RKO (cell line): ENCODE measurements around the gene PML.

Experiments used
- DNase-seq: peaks from one replicate; pipeline ENCODE4 v3.0.0-alpha.2; 2016; ENCODE audit warnings: low spot score

PML gene

DNA sequence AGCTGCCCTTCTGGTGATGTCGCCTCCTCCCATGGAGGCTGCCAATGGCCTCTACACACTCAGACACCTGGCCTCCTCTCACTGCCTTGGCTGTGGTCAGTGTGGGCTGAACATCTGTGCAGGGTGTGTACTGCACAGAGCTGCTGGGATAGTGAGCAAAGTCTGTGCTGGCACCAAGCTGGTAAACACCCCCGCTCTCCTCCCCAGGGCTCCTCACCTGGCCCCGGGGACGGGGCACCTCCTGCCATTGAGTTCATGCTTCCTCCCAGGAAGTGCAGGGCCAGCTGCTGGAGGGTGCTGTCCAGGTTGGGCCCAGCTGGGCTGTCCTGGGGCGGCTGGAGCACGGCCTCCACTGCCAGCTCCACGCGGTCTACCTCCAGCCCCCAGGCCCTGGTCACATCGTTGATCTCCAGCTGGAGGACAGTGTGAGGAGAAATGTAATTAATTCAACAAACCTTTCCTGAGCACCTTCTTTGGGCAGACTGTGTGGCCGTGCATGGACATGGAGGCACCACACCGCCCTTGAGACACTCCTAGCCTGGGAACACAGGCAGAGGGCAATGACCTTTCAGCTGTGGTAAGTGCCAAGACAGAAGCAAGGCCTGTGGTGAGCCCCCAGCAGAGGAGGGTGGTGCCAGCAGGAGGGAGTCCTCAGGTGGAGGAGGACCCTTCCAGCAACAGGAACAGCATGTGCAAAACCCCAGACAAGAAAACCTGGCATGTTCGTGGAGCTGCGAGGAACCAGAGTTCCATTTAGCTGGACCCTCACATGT is 9.2 kb upstream of the PML start:
- DNase-seq: no peak

DNA sequence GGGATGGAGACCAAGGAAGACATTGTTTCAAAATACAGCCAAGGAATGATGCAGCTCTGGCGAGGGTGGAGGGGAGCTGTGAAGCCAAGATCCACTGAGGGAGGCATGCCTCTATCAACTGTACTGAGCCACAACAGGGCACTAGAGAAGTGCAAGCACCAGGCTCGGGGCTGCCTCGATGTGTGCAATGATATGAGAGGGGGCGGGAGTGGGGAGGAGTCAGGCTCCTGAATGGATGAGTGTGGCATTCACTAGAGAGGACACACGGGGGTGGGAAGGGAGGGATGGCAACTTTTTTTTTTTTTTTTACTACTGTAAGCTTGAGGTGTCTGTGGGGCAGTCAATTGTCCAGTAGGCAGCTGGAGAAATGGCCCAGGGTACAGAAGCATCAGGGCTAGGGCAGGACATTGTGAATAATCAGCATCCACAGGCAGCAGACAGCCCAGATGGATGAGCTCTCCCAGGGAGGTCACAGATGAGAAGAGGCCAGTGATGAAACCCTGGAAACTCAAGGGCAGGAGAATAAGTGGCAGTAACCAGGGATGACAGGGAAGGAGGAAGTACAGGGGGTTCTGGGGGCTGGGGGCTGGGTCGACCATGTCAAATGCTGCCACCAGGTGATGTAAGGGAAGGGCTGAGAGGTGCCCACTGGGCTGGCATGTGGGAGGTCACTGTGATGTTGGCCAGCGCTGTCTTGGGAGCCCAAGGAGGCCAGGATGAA is 8.3 kb upstream of the PML start:
- no peak for DNase-seq

DNA sequence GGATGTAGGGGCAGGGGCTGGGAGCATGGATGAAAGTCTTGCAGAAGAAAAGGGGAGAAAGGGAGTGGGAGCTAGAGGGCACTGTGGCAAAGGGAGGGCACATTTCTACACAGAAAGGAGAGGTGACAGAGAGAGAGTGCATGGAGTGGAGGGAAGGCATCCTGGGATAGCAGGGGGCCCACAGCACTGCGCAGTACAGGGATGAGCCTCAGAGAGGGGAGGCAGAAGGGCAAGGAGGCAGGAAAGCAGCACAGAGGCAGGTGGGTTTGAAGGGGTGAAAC is 7.8 kb upstream of the PML start:
- DNase-seq: no peak

DNA sequence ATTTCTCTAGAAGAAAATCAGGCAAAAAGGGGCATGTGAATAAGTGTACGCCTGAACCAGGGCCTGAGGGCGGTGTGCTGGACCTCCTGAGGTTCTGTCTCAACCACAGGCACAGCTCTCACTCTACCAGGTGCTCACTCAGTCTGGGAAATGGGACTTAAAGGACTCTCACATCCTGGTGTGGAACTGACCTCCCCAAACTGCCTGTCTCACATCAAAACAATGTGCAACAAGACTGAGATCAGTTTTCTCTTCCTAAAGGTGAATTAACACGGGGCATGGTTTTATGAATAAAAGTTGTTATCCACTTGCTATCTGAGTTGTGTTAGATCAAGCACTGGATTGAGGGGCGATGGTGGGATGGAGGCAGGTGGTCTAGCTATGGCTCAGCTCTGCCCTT is 7.3 kb upstream of the PML start:
- no peak for DNase-seq

DNA sequence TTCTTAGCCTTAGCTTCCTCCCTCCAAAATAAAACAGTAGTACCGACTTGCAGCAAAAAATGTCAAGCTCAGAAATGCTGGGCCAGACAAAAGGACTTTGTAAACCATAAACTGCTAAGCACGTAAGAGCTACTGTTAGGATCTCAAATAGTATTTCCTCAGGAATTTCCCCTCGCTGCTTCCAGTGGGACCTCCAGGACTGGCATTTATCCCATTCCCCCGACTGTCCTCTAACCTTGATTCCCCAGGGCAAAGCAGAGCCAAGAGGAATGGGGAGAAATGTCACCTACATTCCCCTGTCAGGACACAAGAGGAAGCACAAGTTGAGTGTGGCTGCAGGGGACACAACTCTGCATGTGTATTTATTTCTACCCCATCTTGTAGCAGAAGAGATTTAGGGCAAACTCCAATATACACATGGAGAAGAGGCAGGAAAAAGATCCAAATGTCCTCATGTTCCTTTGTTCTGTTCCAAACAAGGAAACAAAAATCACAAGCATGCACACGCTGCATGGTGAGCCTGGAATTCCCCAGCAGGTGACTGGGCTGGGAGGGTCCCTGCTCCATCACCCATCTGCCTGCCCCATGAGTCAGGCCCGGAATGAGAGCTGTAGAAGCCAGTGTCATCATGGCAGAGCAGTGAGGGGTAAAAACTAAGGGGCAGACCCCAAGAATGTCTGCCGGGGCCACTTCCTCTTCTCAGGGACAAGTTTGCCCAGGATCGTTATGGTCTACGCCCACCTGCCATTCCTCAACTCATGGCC is 6.7 kb upstream of the PML start:
- DNase-seq: no peak

DNA sequence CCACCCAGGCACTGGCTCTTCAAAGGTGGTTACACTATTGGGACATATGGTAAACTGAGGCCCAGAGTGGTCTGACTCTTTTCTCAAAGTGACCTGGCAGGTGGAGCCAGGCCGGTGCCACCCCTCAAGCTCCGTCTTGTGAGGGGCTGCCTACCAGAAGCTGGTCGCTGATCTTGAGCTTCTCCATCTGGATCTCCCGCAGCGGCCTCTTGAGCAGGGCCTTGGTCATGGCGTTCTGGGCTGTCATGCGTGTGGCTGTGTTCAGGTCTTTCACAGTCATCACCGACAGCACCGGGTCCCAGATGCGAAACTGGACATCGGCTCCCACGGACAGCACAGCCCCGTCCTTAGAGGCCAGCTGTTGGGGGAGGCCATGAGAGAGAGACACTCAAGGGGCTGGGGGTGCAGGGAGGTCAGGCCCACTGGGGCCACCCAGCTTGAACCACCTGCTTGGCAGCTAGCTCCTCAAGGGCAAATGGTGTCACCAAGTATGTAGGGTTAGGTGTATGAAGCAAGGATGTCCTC is 6.0 kb upstream of the PML start:
- no peak for DNase-seq

DNA sequence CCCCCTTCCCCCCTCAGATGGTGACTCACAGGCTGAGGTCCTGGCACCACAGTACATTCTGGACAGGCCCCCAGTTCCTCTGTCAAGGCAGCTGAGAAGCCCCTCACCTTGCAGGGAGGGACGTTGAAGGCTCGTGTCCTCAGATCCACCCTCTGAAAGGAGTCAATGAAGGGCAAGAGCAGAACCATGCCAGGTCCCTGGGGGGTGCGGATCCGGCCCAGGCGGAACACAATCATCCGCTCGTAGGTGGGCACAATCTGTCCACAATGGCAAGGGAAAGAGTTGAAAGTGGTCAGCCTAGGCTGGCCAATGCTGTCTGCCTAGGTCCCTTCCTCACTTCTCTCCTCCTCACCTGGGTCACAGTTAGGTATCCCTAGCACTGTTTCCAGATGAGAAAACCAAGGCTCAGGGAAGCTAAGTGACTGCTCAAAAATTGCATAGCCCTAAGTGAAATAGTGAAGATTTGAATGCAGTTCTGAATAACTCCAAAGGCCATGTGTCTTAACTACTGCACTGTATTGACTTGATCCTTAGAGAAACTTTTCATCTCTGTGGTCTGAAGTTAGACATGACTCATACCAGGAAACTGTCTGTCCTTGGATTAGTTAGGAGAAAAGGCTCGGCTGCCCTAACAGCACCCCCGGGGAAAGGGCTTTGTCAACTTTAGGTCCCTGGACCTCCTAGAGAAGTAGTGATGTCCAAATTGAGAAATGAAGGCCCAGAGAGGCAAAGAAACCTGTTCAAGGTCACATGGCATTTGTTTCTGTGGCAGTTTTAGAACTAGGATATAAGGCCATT is 5.3 kb upstream of the PML start:
- peak; percentile 54 for DNase-seq

DNA sequence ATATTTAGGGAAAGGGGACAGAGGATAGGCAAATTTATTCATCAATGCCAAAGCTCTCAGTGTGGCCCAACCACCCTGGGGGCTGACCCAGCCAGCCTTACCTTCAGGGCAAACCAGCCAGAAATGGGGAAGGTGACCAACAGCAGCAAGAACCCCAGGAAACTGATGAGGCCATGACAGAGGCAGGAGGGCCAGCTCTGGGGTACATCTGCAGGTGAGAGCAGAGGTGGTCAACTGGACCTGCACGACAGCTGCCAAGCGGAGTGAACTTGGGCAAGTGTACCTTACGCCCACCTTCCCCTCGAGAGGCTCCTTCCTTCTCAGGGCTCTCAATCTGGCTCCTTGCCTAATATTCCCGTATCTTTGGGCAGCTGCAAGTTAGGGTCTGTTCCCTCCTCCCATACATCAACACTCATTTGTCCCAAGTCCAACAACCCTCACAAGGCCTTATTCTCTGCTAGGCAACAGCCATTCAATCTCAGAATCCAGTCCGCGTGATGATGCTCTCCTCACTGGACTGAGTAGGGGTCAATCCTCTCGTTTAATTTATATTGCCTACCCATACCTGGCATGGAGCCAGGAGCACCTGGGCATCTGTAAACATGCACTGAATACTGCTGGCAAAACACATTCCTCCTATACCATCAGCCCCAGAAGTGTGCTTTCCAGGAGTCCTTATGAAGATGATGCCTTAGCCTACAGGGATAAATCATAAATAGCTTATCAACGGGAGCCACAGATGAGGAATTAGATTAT is 4.1 kb upstream of the PML start:
- DNase-seq: no peak

DNA sequence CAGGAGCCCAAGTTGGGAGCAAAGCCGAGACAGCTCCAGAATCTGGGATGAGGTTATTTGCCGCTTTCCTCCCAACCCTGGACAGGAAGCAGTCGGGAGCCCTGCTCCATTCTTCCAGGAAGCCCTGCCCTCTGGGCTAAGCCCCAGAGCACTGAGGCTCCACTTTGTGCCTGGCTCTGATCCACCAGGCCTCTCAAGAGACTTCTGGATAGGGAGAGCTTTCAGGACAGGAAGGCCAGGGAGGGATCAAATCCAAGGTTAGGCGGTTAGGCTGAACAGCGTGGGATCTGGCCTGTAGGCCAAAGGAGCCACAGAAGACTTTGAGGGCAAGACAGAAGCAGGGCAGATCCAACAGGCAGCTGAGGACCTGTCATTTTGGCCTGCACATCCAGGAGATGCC is 3.3 kb upstream of the PML start:
- peak; percentile 55 for DNase-seq

DNA sequence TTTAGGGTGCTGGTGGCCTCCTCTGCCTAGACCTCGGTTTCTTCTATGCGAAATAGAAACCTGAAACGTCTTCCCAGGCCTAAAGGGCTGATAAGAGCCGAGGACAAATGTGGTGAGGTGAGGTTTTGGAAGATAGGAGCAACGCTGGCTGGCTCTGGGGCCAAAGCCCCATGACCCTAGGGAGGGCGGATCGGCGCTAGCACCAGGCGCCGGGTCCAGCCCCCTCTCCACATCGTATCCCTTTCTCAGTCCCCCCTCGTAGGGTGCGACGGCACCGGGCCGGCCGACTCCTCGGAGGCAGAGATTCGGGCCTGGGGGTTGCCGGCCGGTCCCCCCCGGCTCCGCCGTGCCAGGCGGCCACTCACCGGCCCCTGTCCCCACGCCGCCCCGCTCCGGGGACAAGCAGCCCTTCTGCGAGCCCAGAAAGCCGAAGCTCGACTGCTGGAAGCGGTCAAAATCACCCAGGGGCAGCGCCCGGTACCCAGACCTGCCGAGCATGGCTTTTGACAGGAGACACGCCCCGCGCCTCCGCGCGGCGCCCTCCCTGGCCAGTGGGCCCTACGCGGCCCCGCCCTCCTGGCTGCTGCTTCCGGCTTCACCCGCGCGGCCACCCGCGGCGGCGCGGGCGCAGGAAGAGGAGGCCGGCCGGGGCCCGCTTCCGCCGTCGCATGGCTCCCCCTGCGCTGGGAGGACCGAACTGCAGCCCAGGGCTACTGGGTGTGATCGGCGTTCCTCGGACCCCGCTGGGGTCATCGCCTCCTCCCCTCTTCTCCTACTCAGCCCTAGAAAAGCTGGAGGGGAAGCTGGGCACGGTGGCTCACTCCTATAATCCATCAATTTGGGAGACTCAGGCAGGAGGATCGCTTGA is 2.6 kb upstream of the PML start, which contains the start of gene STOML1:
TSS of gene STOML1 (minus strand) at position 570 of the 868 bp plus-strand sequence. CDS start at position 498, 72 bp downstream.
- DNase-seq: peak; percentile 92

DNA sequence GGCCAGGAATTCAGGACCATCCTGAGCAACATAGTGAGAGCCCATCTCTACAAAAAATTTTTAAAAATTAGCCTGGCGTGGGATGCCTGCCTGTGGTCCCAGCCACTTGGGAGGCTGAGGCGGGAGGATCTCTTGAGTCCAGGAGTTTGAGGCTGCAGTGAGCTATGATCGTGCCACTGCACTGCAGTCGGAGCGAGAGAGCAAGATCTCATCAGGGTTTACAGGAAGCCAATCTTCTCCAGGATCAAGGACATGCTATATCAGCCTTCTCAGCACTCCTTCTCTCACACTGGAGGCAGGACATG is 2.0 kb upstream of the PML start:
- DNase-seq: no peak

DNA sequence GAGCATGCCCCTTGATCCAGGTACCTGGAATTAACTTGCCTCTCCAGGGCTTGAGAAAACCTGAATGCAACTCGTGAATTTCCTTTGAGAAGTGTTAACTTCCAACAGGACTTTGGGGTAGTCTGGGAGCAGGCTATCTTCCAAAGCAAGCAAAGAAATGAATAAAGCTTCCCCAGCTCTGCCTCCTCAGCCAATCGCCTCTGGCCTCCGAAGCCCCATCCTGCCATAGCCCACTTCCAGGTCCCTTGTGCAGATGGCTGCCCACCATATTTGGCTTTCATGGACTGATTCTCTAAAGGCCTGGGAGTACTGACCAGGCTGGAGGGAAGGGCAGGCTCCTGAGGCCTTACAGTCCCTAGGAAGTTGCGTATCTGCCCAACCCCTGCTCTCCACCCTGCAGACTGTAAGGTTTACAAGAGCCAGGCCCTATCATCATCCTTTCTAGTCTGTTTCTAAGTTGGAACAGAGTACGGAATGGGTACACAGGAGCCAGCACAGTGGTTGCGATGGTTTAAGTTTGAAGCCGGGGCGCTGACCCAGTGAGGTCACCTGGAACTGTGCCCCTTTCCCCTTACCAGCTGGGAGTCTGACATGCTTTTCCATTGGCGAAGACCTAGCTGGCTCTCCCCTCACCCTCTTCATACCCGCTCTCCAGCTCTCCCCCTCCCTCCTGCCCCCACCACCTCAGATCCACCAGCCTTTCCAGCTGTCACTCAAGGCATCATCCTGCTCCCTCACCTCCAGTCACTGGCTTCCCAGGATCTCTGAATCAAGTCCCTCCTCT is 1.1 kb upstream of the PML start:
- DNase-seq: no peak

DNA sequence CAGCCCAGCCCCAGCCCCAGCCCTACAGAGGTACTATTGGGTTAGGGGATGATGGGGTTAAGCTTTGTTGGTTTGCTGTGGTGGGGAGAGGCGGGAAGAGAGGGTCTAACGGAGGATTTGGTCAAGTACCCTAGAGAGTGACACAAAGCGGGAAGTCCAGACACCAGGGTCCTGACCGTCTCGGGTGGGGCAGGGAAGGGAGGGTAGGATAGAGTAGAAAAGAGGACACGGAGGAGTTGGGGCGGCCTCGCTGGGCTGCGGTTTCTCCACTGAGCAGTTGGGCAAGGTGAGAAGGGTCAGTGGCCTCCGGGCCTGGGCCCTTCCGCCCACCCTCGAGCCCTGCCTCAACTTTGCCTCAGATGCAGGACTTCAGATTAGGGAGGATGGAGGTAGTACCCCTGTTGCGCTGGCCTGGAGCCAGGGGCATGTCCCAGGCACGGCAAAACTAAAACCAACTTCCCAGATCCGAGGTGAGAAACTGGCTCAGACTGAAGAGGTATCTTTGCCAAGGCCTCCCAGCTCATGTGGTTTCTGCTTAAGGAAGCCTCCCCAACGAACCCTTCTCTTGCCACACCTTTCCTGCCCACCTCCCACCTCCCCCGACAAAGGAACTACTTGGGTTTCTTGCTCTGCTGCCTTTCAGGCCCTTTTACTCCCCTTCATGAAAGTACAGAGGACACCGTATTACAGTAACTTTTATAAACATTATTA is 551 bp downstream of the PML start:
- DNase-seq: peak; percentile 36

DNA sequence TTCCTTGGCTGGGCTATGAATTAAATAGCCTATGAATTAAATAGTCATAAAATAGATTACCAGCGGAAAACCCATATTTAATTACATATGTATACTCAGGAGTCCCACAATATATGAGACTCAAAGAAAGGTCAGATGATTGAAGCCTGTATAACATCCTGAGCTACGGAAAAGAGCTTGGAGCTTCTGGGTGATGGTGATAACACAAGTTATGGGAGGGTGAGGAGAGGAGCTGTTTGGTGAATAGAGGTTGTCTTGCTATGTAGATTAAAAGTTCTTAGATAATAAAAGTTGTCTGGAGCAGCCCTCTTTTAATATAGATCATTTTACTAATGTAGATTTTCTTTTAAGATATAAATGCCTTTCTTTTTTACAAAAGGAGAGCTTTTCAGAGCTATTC is 1.8 kb downstream of the PML start:
- DNase-seq: peak; percentile 26

DNA sequence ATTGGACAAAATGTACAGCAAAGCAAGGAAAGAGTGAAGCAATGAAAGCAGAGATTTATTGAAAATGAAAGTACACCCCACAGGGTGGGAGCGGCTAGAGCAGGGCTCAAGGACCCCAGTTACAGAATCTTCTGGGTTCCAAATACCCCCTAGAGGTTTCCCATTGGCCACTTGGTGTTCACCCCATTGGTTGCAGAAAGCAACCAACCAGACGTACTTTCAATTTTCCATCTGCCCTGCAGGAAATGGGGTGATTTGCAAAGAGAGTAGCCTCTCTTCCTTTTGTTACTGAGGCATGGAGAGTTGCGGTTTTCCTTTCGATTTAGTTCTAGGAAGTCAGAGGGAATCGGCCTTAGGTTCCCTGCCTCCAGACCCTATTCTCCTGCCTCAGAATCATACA is 2.4 kb downstream of the PML start:
- peak; percentile 85 for DNase-seq

DNA sequence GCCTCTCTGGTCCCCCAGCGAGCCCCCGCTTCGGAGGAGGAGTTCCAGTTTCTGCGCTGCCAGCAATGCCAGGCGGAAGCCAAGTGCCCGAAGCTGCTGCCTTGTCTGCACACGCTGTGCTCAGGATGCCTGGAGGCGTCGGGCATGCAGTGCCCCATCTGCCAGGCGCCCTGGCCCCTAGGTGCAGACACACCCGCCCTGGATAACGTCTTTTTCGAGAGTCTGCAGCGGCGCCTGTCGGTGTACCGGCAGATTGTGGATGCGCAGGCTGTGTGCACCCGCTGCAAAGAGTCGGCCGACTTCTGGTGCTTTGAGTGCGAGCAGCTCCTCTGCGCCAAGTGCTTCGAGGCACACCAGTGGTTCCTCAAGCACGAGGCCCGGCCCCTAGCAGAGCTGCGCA is 3.5 kb downstream of the PML start:
- no peak for DNase-seq

DNA sequence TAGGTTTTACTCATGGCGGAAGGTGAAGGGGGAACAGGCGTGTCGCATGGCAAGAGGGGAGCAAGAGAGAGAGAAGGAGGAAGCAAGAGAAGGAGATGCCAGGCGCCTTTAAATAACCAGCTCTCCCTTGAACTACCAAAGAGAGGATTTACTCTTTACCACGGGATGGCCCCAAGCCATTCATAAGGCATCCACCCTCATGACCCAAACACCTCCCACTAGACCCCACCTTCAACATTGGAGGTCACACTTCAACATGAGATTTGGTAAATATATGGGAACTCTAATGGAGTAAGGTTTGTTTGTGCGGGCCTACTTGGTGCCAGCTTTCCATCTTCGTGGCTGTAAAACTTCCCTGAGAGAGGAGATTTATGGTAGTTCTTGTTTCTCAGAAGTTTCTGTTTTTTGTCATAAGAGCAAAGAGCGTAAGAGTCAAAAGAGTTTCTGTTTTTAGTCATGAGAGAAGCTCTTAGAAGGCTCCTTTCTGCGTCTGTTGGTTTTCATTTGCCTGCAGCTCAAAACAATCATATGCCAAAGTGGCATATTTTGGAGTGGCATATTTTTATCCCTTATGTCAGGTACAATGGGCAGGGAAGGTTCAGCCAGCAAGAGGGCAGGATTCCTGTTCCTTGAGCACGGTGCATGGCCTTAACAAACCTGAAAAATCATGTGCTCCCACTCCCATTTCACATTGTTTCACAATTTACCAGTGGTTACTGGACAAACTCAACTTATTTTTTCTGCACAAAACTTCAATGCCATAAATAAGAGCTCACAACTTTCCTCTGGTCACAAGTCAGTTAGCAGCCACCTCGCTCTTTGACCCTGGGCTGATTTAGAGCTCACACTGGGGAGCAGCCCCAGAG is 12.5 kb downstream of the PML start:
- no peak for DNase-seq

DNA sequence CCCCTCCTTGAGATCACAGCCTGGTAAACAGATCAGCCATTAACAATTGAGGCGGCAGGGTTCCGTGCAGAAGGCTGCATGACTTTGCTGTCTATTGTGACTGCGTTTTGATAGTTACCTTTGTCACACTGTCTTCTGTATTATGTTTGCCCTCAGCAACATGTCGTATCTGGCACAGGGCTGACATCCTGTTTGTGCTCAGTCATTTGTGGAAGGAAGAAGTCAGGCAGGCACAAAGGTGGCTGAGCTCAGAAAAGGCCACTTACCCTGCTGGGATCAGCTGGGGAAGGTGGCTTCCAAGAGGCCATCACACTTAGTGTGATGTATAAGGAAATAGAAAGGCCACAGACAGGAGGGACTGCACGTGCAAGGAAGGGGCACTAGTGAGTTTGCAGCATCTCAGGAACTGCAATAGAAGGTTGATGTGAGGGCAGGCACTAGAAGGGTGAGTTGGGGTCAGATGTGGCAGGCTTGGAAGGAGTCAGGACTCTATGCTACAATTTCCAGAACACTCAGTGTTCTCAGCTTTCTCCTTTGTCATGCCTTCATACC is 13.4 kb downstream of the PML start:
- no peak for DNase-seq
